LNCaP clone FGC (cell line): ENCODE results near the gene OR52B6.

Experiments used
- DNase-seq: peaks from one replicate; pipeline ENCODE4 v3.0.0-alpha.2; 2011; ENCODE audit warnings: low read depth
- H3K4me3 ChIP-seq: 2 replicates; pipeline ENCODE4 v1.5.1; 2011; ENCODE audit warnings: mild to moderate bottlenecking, low read depth, low read length, control low read depth
- TF ChIP-seq, protein P1 (sequence below): IDR thresholded peaks from 2 replicates; pipeline ENCODE4 v1.5.1; 2012; ENCODE audit warnings: mild to moderate bottlenecking; ENCODE audit not compliant: control insufficient read depth, insufficient read depth; ENCODE audit errors: extremely low read depth

Gene OR52B6

DNA sequence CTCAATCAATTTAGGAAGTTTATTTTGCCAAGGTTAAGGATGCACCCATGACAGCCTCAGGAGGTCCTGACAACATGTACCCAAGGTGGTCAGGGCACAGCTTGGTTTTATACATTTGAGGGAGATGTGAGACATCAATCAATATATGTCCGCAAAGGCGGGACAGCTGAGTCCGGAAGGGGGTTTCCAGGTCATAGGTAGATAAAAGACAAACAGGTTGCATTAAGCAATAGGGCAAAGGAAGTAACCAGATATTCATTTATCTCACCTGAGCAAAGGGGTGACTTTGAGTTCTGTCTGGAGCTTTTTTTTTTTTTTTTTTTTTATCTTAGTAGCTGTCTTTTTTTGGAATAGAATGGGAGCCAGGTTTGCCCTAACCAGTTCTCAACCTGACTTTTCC is 42.1 kb downstream of the OR52B6 start:
- H3K4me3 ChIP-seq, result no peak overlapping the region
- no peak for DNase-seq
- TF ChIP-seq, protein P1, sequence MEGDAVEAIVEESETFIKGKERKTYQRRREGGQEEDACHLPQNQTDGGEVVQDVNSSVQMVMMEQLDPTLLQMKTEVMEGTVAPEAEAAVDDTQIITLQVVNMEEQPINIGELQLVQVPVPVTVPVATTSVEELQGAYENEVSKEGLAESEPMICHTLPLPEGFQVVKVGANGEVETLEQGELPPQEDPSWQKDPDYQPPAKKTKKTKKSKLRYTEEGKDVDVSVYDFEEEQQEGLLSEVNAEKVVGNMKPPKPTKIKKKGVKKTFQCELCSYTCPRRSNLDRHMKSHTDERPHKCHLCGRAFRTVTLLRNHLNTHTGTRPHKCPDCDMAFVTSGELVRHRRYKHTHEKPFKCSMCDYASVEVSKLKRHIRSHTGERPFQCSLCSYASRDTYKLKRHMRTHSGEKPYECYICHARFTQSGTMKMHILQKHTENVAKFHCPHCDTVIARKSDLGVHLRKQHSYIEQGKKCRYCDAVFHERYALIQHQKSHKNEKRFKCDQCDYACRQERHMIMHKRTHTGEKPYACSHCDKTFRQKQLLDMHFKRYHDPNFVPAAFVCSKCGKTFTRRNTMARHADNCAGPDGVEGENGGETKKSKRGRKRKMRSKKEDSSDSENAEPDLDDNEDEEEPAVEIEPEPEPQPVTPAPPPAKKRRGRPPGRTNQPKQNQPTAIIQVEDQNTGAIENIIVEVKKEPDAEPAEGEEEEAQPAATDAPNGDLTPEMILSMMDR, result no peak

DNA sequence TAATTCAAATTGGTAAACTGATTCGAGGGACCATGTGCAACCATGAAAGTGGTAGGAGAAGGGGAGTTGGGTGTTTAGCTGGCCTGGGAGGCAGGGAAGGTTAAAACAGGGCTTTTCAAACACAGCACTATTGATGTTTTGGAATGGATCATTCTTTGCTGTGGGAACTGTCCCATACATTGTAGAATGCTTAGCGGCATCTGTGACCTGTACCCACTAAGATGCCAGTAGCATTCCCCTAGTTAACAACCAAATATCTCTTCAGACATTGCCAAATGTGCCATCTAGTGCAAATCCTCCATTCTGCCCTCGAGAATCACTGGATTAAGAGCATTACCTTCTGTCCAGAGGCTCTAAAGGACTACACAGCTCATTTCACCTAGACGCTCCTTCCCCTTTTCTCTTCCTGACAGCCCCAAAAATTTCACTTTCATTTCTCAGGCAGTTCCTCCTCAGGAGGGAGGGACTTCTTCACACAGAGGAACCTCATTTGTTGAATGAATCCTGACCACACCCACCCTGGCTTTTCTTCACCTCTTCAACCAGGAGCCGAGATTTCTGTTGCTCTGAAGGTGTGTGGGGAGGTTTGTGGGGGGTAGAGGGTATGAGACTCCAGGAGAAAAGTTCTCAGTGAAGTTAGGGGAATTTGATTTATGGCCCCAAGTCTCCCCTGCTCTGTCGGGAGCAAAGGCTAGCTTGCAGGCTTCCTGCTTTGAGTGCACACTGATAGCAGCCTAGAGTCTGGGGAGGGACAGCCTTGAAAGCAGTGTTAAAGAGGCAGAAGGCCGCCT is 44.0 kb downstream of the OR52B6 start, which contains the start of gene TRIM34:
TSS of gene TRIM34 (plus strand) at position 513 of the 791 bp plus-strand sequence. CDS start 7,331 bp downstream, outside the sequence.
- TF ChIP-seq, protein P1, result no peak
- no peak for DNase-seq
- H3K4me3 ChIP-seq, result peak within 1 kb of the TSS; percentile 47

DNA sequence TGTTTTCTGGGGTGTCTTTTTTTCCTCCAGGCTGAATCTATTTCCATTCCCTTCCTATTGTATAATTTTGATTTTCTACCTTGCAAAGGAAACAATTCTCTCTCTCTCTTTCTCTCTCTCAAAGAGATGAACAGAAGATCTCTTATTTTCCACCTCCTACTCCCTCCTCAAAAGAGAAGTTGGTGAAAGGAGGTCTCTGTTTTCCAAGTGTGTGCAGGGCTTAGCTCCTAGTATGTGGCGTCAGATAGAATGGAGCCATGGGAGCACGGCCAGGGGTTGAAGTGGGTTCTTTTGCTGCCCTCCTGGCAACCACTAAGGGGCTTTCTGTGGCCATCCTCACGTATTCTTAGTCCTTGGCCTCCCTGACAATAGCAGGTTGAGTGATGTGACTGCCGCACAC is 44.6 kb downstream of the OR52B6 start:
- TF ChIP-seq, protein P1, result no peak
- peak overlapping the region; percentile 47 for H3K4me3 ChIP-seq
- DNase-seq, result no peak

DNA sequence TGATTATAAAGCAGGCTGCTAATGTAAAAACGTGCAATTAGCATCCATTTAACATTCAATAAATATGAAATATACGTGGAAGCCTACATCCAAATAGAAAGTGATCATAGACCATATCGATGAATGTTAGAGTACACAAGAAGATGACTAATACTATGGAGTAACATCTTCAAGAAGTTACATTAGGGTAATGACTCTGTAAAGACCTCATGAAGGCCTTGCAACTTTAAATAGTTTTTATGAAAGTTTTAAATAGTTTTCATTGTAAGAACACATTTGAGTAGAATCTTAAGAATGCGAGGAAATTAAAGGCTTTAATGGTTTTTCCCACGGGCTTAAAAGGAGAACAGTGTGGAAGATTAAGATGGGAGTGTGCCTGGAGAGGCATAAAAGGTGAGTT is 45.5 kb downstream of the OR52B6 start:
- no peak for DNase-seq
- TF ChIP-seq, protein P1, result no peak
- no peak overlapping the region for H3K4me3 ChIP-seq

DNA sequence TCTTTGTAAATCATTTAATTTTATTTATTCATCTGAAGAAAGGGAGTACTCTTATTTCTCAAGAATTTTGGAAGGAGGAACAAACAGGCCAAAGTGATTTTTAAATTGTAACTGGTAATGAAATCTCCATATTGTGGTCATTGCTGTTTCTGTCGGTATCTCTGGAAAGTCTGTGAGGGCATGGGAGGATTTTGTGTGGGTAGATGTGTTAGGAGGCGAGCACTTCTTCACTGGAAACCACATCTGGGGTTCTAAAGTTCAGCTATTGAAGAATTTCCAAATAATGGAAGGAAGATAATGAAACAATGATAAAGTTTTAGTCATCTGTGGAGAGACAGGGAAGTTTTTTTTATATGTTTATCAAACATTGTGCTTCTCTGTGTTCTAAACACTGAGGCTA is 50.7 kb downstream of the OR52B6 start:
- H3K4me3 ChIP-seq, result no peak overlapping the region
- no peak for DNase-seq
- TF ChIP-seq, protein P1, result no peak
